Natural killer cell (primary cell): Measurements from ENCODE around the gene AP3S1. TPM values are rescaled to one million over a fixed set of nuclear protein-coding genes. Genes with fewer than 3 reads are reported as not detected.

Experiments
- ATAC-seq, 3 donors: fragments of 150-1000 bp in 2 of 3; fragments of 200-7000 bp in 1 of 3; cut with Tn5 transposase; 1 replicate in 1 of 3; 2 replicates in 2 of 3; pipeline ENCODE4 v1.10.0; 2021; ENCODE audit warnings: mild to moderate bottlenecking in 2 of 3, moderate library complexity in 2 of 3
- DNase-seq, 2 donors: peaks; one replicate each; pipeline versions ENCODE4 v3.0.0 to v3.0.0-alpha.2; 2013 to 2021; ENCODE audit warnings: mixed read lengths in 1 of 2
- H3K27ac ChIP-seq: one replicate; pipeline ENCODE4 v1.5.1; 2013; ENCODE audit warnings: mild to moderate bottlenecking, low read length
- H3K27me3 ChIP-seq: one replicate; pipeline ENCODE4 v1.6.1; 2013; ENCODE audit warnings: low read length; ENCODE audit not compliant: control insufficient read depth, insufficient read depth
- H3K36me3 ChIP-seq: one replicate; pipeline ENCODE4 v1.6.1; 2013; ENCODE audit warnings: low read length; ENCODE audit not compliant: control insufficient read depth, insufficient read depth
- H3K4me1 ChIP-seq: one replicate; pipeline ENCODE4 v1.6.1; 2013; ENCODE audit warnings: low read length; ENCODE audit not compliant: control insufficient read depth, insufficient read depth
- H3K4me3 ChIP-seq: one replicate; pipeline ENCODE4 v1.5.1; 2013; ENCODE audit warnings: low read length
- H3K9me3 ChIP-seq: one replicate; pipeline ENCODE4 v1.6.1; 2013; ENCODE audit warnings: low read length; ENCODE audit not compliant: control insufficient read depth, insufficient read depth
- H3K27ac Mint-ChIP-seq, 2 donors: one replicate each; pipeline ENCODE4 v1.8.0; 2022; ENCODE audit warnings: mild to moderate bottlenecking in 2 of 2, mixed read lengths in 2 of 2, moderate library complexity in 1 of 2
- H3K27me3 Mint-ChIP-seq, 2 donors: one replicate each; pipeline ENCODE4 v1.8.0; 2022; ENCODE audit warnings: low read depth in 2 of 2, mixed read lengths in 2 of 2
- H3K36me3 Mint-ChIP-seq: one replicate; pipeline ENCODE4 v1.8.0; 2022; ENCODE audit warnings: mixed read lengths
- H3K4me1 Mint-ChIP-seq, 2 donors: one replicate each; pipeline ENCODE4 v1.8.0; 2022; ENCODE audit warnings: mixed read lengths in 2 of 2
- H3K4me3 Mint-ChIP-seq: one replicate; pipeline ENCODE4 v1.8.0; 2022; ENCODE audit warnings: mild to moderate bottlenecking, moderate library complexity, mixed read lengths
- H3K9me3 Mint-ChIP-seq, 2 donors: one replicate each; pipeline ENCODE4 v1.8.0; 2022; ENCODE audit warnings: mixed read lengths in 2 of 2
- WGBS: methylation state at CpG from one replicate; pipeline ENCODE4 v1.1.7; 2013; ENCODE audit warnings: missing lambda C conversion rate; ENCODE audit not compliant: insufficient coverage; 5-methylcytosine and 5-hydroxymethylcytosine counted together
- intact Hi-C: fragments of 100-400 bp; cut with micrococcal nuclease; formaldehyde crosslinking; loops from one replicate; pipeline ENCODE4 v1.14.2; 2022
- total RNA-seq, 4 donors: library from RNA; stranded (reverse); fragments of 120-200 nt in 1 of 4; gene quantifications; one replicate each; pipeline versions ENCODE4 v1.2.3 to v1.2.4, GENCODE V29; 2013 to 2022
- TF ChIP-seq, protein P1 (sequence below): fragments of 200-600 bp; IDR thresholded peaks from one replicate; pipeline ENCODE4 v1.8.0; 2022; ENCODE audit warnings: antibody characterized with exemption

The AP3S1 gene
- total RNA-seq, 3 donors from 2014 or later (not counting 1 experiment from before 2014, with no cell fraction given), result 35.5 to 57.9 (median 37.1) TPM

DNA sequence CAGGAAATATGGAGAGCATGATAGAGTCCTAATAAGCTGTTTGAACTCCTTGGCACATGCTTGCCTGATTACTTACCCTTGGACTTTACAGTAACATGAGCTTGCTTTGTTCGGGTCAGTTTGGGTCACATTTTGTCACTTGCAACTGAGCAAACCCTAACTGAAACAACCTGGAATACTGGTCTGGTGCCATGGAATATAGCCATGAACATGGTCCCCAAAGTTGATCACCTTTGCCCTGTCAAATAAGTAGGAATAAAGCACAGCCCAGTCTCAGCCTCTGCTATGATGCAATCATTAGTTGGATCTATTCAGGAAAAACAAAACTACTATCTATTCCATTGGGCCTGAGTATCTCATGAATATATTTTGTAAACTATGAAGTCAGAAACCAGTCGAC, 43.5 kb upstream of the AP3S1 start:
- H3K27ac Mint-ChIP-seq, result no peak overlapping the region
- no peaks in the 10 kb centered on the region for H3K9me3 Mint-ChIP-seq
- H3K4me1 Mint-ChIP-seq, result peaks cover 0 to 6% of the 10 kb centered on the region in 2 donors
- 90% methylated on average over 2 of the region's 2 CpGs for WGBS
- intact Hi-C loops, result no loop called here
- peaks cover 22 to 49% of the 10 kb centered on the region in 2 donors for H3K27me3 Mint-ChIP-seq
- H3K27ac ChIP-seq, result no peak overlapping the region
- TF ChIP-seq, protein P1, sequence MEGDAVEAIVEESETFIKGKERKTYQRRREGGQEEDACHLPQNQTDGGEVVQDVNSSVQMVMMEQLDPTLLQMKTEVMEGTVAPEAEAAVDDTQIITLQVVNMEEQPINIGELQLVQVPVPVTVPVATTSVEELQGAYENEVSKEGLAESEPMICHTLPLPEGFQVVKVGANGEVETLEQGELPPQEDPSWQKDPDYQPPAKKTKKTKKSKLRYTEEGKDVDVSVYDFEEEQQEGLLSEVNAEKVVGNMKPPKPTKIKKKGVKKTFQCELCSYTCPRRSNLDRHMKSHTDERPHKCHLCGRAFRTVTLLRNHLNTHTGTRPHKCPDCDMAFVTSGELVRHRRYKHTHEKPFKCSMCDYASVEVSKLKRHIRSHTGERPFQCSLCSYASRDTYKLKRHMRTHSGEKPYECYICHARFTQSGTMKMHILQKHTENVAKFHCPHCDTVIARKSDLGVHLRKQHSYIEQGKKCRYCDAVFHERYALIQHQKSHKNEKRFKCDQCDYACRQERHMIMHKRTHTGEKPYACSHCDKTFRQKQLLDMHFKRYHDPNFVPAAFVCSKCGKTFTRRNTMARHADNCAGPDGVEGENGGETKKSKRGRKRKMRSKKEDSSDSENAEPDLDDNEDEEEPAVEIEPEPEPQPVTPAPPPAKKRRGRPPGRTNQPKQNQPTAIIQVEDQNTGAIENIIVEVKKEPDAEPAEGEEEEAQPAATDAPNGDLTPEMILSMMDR, result no peak
- H3K27me3 ChIP-seq, result no peaks in the 10 kb centered on the region
- H3K4me3 ChIP-seq, result no peak overlapping the region
- no peaks in the 10 kb centered on the region for H3K9me3 ChIP-seq
- H3K4me1 ChIP-seq, result no peaks in the 10 kb centered on the region
- ATAC-seq (no peak), DNase-seq (no peak)
- H3K4me3 Mint-ChIP-seq, result no peak overlapping the region
- H3K36me3 ChIP-seq, result no peaks in the 10 kb centered on the region
- H3K36me3 Mint-ChIP-seq, result no peaks in the 10 kb centered on the region

DNA sequence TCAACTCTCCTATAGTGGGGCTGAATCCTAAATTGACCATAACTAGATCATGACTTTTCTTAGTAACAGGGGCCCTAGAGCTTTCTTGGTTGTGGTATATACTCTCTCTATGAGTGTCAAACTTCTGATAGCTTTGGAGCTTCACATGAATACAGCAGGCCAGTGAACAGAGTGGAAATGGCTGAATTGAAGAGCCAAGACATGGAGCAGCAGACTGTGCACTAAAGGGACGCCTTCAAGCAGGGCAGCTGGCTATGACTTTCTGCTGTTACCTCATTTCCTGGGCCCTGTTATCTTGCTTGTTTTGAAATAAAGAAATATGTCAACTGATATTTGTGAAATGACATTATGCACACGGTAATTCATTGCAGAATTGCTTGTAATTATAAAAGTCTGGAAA, 41.6 kb upstream of the AP3S1 start:
- WGBS, result 78% methylated on average over 2 of the region's 2 CpGs
- Histone ChIP-seq H3K4me1 (no peaks in the 10 kb centered on the region), H3K27me3 (no peaks in the 10 kb centered on the region), H3K9me3 (no peaks in the 10 kb centered on the region), H3K27ac (no peak overlapping the region), H3K4me3 (no peak overlapping the region), H3K36me3 (no peaks in the 10 kb centered on the region)
- TF ChIP-seq, protein P1, result no peak
- intact Hi-C loops, result no loop called here
- Mint-ChIP-seq H3K27me3 (peaks cover 24 to 46% of the 10 kb centered on the region in 2 donors), H3K27ac (no peak overlapping the region), H3K4me1 (no peaks in the 10 kb centered on the region), H3K36me3 (no peaks in the 10 kb centered on the region), H3K9me3 (no peaks in the 10 kb centered on the region), H3K4me3 (no peak overlapping the region)
- no peak for ATAC-seq
- DNase-seq, result no peak

DNA sequence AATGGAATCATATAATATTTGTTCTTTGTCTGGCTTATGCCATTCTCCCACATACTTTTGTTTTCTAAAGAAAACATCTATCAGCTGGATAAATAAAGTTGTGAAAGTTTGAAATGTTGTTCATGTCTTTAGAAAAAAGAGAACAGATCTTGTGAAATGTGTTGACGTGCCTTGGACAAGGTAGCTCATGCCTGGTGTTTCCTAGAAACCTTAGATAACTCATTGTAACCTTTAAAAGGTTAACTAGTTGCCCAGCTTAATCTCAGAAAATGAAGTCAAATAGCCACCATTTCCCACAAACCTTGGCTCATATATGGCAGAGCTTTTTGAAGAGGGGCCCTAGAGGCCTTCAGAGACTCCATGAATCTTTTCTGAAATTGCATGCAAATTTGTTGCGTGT, 40.6 kb upstream of the AP3S1 start:
- DNase-seq (no peak), ATAC-seq (no peak)
- Mint-ChIP-seq H3K27ac (no peak overlapping the region), H3K27me3 (peaks cover 24 to 47% of the 10 kb centered on the region in 2 donors), H3K9me3 (no peaks in the 10 kb centered on the region), H3K4me3 (no peak overlapping the region), H3K4me1 (no peaks in the 10 kb centered on the region), H3K36me3 (no peaks in the 10 kb centered on the region)
- TF ChIP-seq, protein P1, result no peak
- no peaks in the 10 kb centered on the region for H3K4me1 ChIP-seq
- no peaks in the 10 kb centered on the region for H3K9me3 ChIP-seq
- WGBS, result 91% methylated on average over 2 of the region's 2 CpGs
- no peak overlapping the region for H3K27ac ChIP-seq
- H3K36me3 ChIP-seq, result no peaks in the 10 kb centered on the region
- no peaks in the 10 kb centered on the region for H3K27me3 ChIP-seq
- no peak overlapping the region for H3K4me3 ChIP-seq
- intact Hi-C loops, result no loop called here

DNA sequence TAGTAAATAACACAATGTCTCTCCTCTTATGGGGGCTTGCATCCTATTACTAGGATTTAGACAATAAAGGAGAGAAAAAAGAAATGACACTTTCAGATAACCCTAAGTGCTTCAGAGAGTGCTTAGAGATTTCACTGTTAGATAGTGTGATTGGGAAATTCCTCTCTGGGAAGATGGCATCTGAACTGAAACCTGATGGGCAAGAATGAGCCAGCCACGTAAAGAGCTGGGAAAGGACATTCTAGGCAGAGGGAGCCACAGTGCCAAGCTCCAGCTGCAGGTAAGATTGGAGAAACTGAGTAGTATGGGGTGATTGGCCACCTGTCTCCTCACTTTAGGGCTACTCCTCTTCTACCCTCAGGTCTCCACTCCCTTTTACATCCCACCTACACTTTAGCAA, 39.8 kb upstream of the AP3S1 start:
- no peak overlapping the region for H3K27ac Mint-ChIP-seq

More for the DNA sequence above, 39.8 kb upstream of the AP3S1 start:
- H3K9me3 Mint-ChIP-seq, result no peaks in the 10 kb centered on the region
- no peaks in the 10 kb centered on the region for H3K4me1 Mint-ChIP-seq
- Histone ChIP-seq H3K27me3 (no peaks in the 10 kb centered on the region), H3K9me3 (no peaks in the 10 kb centered on the region), H3K4me1 (no peaks in the 10 kb centered on the region), H3K27ac (no peak overlapping the region), H3K36me3 (no peaks in the 10 kb centered on the region), H3K4me3 (no peak overlapping the region)
- ATAC-seq, result no peak
- DNase-seq, result no peak
- no peak overlapping the region for H3K4me3 Mint-ChIP-seq
- TF ChIP-seq, protein P1, result no peak
- H3K36me3 Mint-ChIP-seq, result no peaks in the 10 kb centered on the region
- intact Hi-C loops, result no loop called here
- WGBS, result 80% methylated on average over 1 of the region's 1 CpG
- peaks cover 24 to 54% of the 10 kb centered on the region in 2 donors for H3K27me3 Mint-ChIP-seq
